HepG2 (cell line): Measurements from ENCODE around the gene C21orf58. TPM values are rescaled to one million over a fixed set of nuclear protein-coding genes. Genes with fewer than 3 reads are reported as not detected.

Experiments used
- HIVEP1 ChIP-seq: sonication (generic); formaldehyde crosslinking; IDR thresholded peaks from 2 replicates; pipeline ENCODE4 v1.4.0; 2020; ENCODE audit warnings: mild to moderate bottlenecking, missing genetic modification reagents
- HOXA5 ChIP-seq: sonication (generic); formaldehyde crosslinking; IDR thresholded peaks from 2 replicates; pipeline ENCODE4 v1.4.0; 2020; ENCODE audit warnings: missing genetic modification reagents
- IKZF1 ChIP-seq: fragments of 450-650 bp; IDR thresholded peaks from 2 replicates; pipeline ENCODE4 v1.7.1; 2016
- KAT2B ChIP-seq: fragments of 150-350 bp; IDR thresholded peaks from 2 replicates; pipeline ENCODE4 v1.6.1; 2014; ENCODE audit warnings: low read depth, low read length, borderline replicate concordance
- PHF21A ChIP-seq: sonication (generic); formaldehyde crosslinking; IDR thresholded peaks from 2 replicates; pipeline ENCODE4 v1.5.0; 2020; ENCODE audit warnings: mild to moderate bottlenecking, missing genetic modification reagents
- PHF5A ChIP-seq: IDR thresholded peaks from one replicate; pipeline ENCODE4 v1.6.1; 2018; ENCODE audit warnings: low read depth, missing genetic modification reagents; ENCODE audit not compliant: unreplicated experiment
- REPIN1 ChIP-seq: sonication (generic); formaldehyde crosslinking; IDR thresholded peaks from 2 replicates; pipeline ENCODE4 v1.8.0; 2022; ENCODE audit warnings: missing genetic modification reagents, low read depth, mild to moderate bottlenecking, borderline replicate concordance
- TEF ChIP-seq: sonication (generic); formaldehyde crosslinking; IDR thresholded peaks from 2 replicates; pipeline ENCODE4 v1.5.0; 2020; ENCODE audit warnings: missing genetic modification reagents
- TFE3 ChIP-seq: IDR thresholded peaks from 2 replicates; pipeline ENCODE4 v1.6.1; 2016
- TRAFD1 ChIP-seq: sonication (generic); formaldehyde crosslinking; IDR thresholded peaks from 2 replicates; pipeline ENCODE4 v1.5.1; 2020; ENCODE audit warnings: missing genetic modification reagents, mild to moderate bottlenecking, borderline replicate concordance
- XRCC5 ChIP-seq: fragments of 200-400 bp; formaldehyde crosslinking; optimal IDR thresholded peaks from 2 replicates; pipeline ENCODE3; 2017; ENCODE audit warnings: mild to moderate bottlenecking, low read length
- ZFAT ChIP-seq: sonication (generic); formaldehyde crosslinking; conservative IDR thresholded peaks from 2 replicates; pipeline ENCODE4 v1.8.1; 2023; ENCODE audit warnings: missing genetic modification reagents, inconsistent platforms
- ZNF282 ChIP-seq: fragments of 450-650 bp; IDR thresholded peaks from 2 replicates; pipeline ENCODE4 v1.6.1; 2018; ENCODE audit not compliant: partially characterized antibody
- ZNF329 ChIP-seq: sonication (generic); formaldehyde crosslinking; IDR thresholded peaks from 2 replicates; pipeline ENCODE4 v1.9.0; 2021; ENCODE audit warnings: low read depth, mild to moderate bottlenecking, missing genetic modification reagents
- ZNF354B ChIP-seq: sonication (generic); formaldehyde crosslinking; IDR thresholded peaks from 2 replicates; pipeline ENCODE4 v1.8.0; 2022; ENCODE audit warnings: mild to moderate bottlenecking, missing genetic modification reagents
- ZNF557 ChIP-seq: sonication (generic); formaldehyde crosslinking; IDR thresholded peaks from 2 replicates; pipeline ENCODE4 v1.4.0; 2020; ENCODE audit warnings: missing genetic modification reagents
- ZNF614 ChIP-seq: IDR thresholded peaks from 2 replicates; pipeline ENCODE4 v1.6.1; 2018; ENCODE audit warnings: missing biosample characterization, missing genetic modification reagents, inconsistent platforms, borderline replicate concordance
- ZNF720 ChIP-seq: sonication (generic); formaldehyde crosslinking; IDR thresholded peaks from 2 replicates; pipeline ENCODE4 v1.4.0; 2020; ENCODE audit warnings: missing genetic modification reagents
- ZNF788 ChIP-seq: sonication (generic); formaldehyde crosslinking; IDR thresholded peaks from 2 replicates; pipeline ENCODE4 v1.5.0; 2020; ENCODE audit warnings: mild to moderate bottlenecking, missing genetic modification reagents, borderline replicate concordance
- ZSCAN31 ChIP-seq: sonication (generic); formaldehyde crosslinking; IDR thresholded peaks from 2 replicates; pipeline ENCODE4 v1.5.0; 2020; ENCODE audit warnings: low read depth, mild to moderate bottlenecking, missing genetic modification reagents
- polyA plus RNA-seq, 8 experiments: library from polyadenylated mRNA; depleted of rRNA in 3 of 8; stranded (reverse) in 7 of 8; unstranded in 1 of 8; fragments of >200 nt; fragmentation: Illumina TruSeq in 4 of 8; extraction: Trizol in 4 of 8; gene quantifications; 2 replicates each; pipeline versions ENCODE4 v1.2.1 to v1.2.3, GENCODE V29; 2011 to 2016; ENCODE audit warnings: low read depth in 4 of 8, missing spikeins in 1 of 8, mixed read lengths in 1 of 8; ENCODE audit not compliant: insufficient read depth in 1 of 8
- total RNA-seq, 5 experiments: library from RNA; depleted of rRNA; stranded (reverse); fragments of >200 nt; fragmentation: Illumina TruSeq; extraction: Trizol; gene quantifications; 2 replicates each; pipeline ENCODE4 v1.2.3, GENCODE V29; 2016; ENCODE audit warnings: low read depth in 1 of 5
- TF ChIP-seq, protein P1 (sequence below): sonication (generic); formaldehyde crosslinking; IDR thresholded peaks from 2 replicates; pipeline ENCODE4 v1.5.0; 2020; ENCODE audit warnings: missing genetic modification reagents, mild to moderate bottlenecking, borderline replicate concordance
- TF ChIP-seq, protein P2 (sequence below): sonication (generic); formaldehyde crosslinking; IDR thresholded peaks from 2 replicates; pipeline ENCODE4 v1.5.1; 2020; ENCODE audit warnings: missing genetic modification reagents, mild to moderate bottlenecking, borderline replicate concordance
- TF ChIP-seq, protein P3 (sequence below): sonication (generic); formaldehyde crosslinking; IDR thresholded peaks from 2 replicates; pipeline ENCODE4 v1.4.0; 2020; ENCODE audit warnings: missing genetic modification reagents

The C21orf58 gene
- total and polyA plus RNA-seq, 2 of the 13 experiments (the other 11 are each of a cell fraction or from before 2014, with no cell fraction given) = 3.5 to 6.8 TPM

- TF ChIP-seq ZNF354B (CRISPR knock-in tag) (peak; percentile 79; the same call in 1 of the 2 replicates), ZNF282 (no peak), HIVEP1 (CRISPR knock-in tag) (no peak), TRAFD1 (CRISPR knock-in tag) (no peak), HOXA5 (CRISPR knock-in tag) (no peak; the same call in 1 of the 2 replicates), TFE3 (CRISPR knock-in tag) (peak; percentile 34; the same call in 1 of the 2 replicates), ZNF557 (CRISPR knock-in tag) (no peak), PHF5A (CRISPR knock-in tag) (no peak), ZNF329 (CRISPR knock-in tag) (no peak), XRCC5 (peak; percentile 47), ZNF720 (CRISPR knock-in tag) (no peak), PHF21A (peak; percentile 40; the same call in 1 of the 2 replicates), REPIN1 (CRISPR knock-in tag) (peak; percentile 93; the same call in 1 of the 2 replicates), ZSCAN31 (peak; percentile 88), ZFAT (CRISPR knock-in tag) (0 out of 2 replicates have a peak, but pooled peaks have one; percentile 53), TEF (CRISPR knock-in tag) (0 out of 2 replicates have a peak, but pooled peaks have one; percentile 19), ZNF788 (peak; percentile 48; the same call in 1 of the 2 replicates), ZNF614 (CRISPR knock-in tag) (no peak), IKZF1 (no peak), KAT2B (no peak)
- TF ChIP-seq, protein P1, sequence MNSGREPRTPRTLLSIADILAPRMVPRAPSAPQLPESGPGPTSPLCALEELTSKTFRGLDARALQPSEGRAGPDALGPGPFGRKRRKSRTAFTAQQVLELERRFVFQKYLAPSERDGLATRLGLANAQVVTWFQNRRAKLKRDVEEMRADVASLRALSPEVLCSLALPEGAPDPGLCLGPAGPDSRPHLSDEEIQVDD (CRISPR knock-in tag) = no peak; the same call in 1 of the 2 replicates
- TF ChIP-seq, protein P2, sequence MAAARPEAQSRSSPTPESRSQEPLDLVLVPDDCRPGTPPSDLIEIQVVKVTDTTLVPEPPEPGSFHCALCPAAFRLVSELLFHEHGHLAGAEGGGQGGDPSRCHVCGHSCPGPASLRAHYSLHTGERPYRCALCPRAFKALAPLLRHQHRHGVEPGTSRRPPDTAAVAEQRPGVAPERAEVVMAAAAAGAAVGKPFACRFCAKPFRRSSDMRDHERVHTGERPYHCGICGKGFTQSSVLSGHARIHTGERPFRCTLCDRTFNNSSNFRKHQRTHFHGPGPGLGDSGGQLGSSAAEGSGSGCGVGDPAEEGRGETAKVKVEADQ (CRISPR knock-in tag) = peak; percentile 88
- TF ChIP-seq, protein P3, sequence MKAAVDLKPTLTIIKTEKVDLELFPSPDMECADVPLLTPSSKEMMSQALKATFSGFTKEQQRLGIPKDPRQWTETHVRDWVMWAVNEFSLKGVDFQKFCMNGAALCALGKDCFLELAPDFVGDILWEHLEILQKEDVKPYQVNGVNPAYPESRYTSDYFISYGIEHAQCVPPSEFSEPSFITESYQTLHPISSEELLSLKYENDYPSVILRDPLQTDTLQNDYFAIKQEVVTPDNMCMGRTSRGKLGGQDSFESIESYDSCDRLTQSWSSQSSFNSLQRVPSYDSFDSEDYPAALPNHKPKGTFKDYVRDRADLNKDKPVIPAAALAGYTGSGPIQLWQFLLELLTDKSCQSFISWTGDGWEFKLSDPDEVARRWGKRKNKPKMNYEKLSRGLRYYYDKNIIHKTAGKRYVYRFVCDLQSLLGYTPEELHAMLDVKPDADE (CRISPR knock-in tag) = no peak
These were observed 37.7 kb downstream of the C21orf58 start, which contains the start of gene YBEY (continued) for GRCh38 chr21:46285761-46286647.
